ENCODE measurements around the gene TBC1D13. TPM values are rescaled to one million over a fixed set of nuclear protein-coding genes. Genes with fewer than 3 reads are reported as not detected.

Gene TBC1D13
- total and polyA plus RNA-seq, 10 of the 15 experiments (the other 5 are each of a cell fraction or from before 2014, with no cell fraction given) = 3.0 to 23.1 (median 16.5) TPM

DNA sequence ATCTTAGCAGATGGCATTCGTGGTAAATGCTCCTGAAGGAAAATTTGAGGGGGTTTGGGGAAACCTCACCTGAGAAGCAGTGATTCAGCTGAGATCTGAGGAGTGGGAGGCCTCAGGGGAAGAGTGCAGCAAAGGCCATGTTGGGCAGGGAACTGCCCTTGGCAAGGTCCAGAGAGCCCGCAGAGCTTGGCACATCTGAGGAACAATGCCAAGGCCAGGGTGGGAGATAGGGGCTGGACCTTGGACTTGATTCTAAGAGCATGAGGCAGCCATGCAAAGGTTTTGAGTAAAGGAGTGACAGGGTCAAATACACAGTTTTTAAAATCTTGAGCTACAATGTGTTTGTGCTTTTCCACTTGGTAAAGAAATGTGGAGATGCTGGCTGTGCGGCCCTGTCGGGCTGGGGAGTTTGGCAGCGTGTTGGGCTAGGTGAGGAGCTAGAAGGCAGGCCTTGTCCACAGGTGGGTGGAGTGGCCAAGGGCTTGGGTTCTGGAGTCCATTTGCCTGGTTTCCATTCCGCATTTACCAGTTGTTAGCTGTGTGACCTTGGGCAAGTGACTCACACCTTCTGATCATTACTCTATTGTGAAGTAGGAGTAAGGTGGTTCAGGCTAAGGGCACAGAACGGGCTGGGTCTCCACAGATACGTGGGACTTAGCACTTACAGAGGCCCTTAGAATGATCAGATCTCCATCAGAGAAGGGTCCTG, 6.1 kb downstream of the TBC1D13 start:
- Histone ChIP-seq H3K9me3 (replicated peaks; ENCODE audit: control insufficient read depth, insufficient read depth, low read length) (no peaks in the 10 kb centered on the region), H3K4me3 (no peak overlapping the region), H3K4me1 (ENCODE audit: control insufficient read depth, insufficient read depth, low read length) (peaks cover 6% of the 10 kb centered on the region), H3K79me2 (ENCODE audit: control insufficient read depth, insufficient read depth, low read length) (peaks cover 6% of the 10 kb centered on the region), H2AFZ (ENCODE audit: control insufficient read depth, low read depth, low read length) (no peak overlapping the region), H3K4me2 (ENCODE audit: control insufficient read depth, insufficient read depth) (no peak overlapping the region), H3K36me3 (ENCODE audit: control insufficient read depth in 2 of 2, insufficient read depth in 2 of 2, low read length in 1 of 2) (peaks cover 3 to 15% of the 10 kb centered on the region in 2 experiments), H3K9ac (ENCODE audit: control insufficient read depth, insufficient read depth, low read length) (no peak overlapping the region), H3K27ac (ENCODE audit: control insufficient read depth, insufficient read depth) (no peak overlapping the region), H4K20me1 (ENCODE audit: control insufficient read depth, insufficient read depth) (no peaks in the 10 kb centered on the region), H3K27me3 (replicated peaks in 1 of 2; ENCODE audit: control insufficient read depth in 2 of 2, insufficient read depth in 2 of 2, low read length in 1 of 2) (no peaks in the 10 kb centered on the region)
- ChIA-PET POLR2A (interaction anchor here (0.6 to 0.7 kb wide), 2 partner anchors 37 to 106 kb away, joined by 3 to 8 read pairs; partner anchors contain the start of gene SPOUT1), RAD21 (ENCODE audit: unreplicated experiment) (no interaction called here), CTCF (interaction anchor here (1.1 kb wide), 1 partner anchor 25 kb away, joined by 3 read pairs; the partner anchor contains the start of gene ENDOG), SMC1A (ENCODE audit: uncharacterized antibody, unreplicated experiment) (no interaction called here)
- intact Hi-C loops (cut with micrococcal nuclease; ENCODE audit: unreplicated experiment) = no loop called here
- DNase-seq (ENCODE audit: low read depth, low spot score) (no peak), FAIRE-seq (no peak), ATAC-seq (no peak)
- TF ChIP-seq NFYA (IDR thresholded peaks at IDR 0.05; ENCODE audit: borderline replicate concordance, low read depth, low read length) (no peak), IKZF2 (IDR thresholded peaks at IDR 0.05) (no peak), ESRRA (IDR thresholded peaks at IDR 0.05; ENCODE audit: low read length) (no peak), SMAD5 (IDR thresholded peaks at IDR 0.05; ENCODE audit: low read depth) (no peak), SP1 (IDR thresholded peaks at IDR 0.05; ENCODE audit: low read depth, low read length) (no peak), CBFB (IDR thresholded peaks at IDR 0.05; ENCODE audit: low read depth) (no peak), PAX5 (IDR thresholded peaks at IDR 0.05; ENCODE audit: borderline replicate concordance, low read depth, low read length) (no peak), POLR2A (IDR thresholded peaks at IDR 0.05; ENCODE audit: low read depth, low read length) (no peak), GATAD2B (conservative IDR thresholded peaks at IDR 0.05; ENCODE audit: low read depth) (no peak), MYB (IDR thresholded peaks at IDR 0.05; ENCODE audit: borderline replicate concordance, low read depth, low read length) (no peak), JUND (IDR thresholded peaks at IDR 0.05; ENCODE audit: low read depth, low read length) (no peak), RELA (IDR thresholded peaks at IDR 0.05; ENCODE audit: borderline replicate concordance, partially characterized antibody) (no peak), ZBED1 (IDR thresholded peaks at IDR 0.05; ENCODE audit: borderline replicate concordance) (no peak), SRF (IDR thresholded peaks at IDR 0.05; ENCODE audit: low read depth in 2 of 2, low read length in 2 of 2) (no peak), NBN (IDR thresholded peaks at IDR 0.05) (no peak)
- TF ChIP-seq, protein P1, sequence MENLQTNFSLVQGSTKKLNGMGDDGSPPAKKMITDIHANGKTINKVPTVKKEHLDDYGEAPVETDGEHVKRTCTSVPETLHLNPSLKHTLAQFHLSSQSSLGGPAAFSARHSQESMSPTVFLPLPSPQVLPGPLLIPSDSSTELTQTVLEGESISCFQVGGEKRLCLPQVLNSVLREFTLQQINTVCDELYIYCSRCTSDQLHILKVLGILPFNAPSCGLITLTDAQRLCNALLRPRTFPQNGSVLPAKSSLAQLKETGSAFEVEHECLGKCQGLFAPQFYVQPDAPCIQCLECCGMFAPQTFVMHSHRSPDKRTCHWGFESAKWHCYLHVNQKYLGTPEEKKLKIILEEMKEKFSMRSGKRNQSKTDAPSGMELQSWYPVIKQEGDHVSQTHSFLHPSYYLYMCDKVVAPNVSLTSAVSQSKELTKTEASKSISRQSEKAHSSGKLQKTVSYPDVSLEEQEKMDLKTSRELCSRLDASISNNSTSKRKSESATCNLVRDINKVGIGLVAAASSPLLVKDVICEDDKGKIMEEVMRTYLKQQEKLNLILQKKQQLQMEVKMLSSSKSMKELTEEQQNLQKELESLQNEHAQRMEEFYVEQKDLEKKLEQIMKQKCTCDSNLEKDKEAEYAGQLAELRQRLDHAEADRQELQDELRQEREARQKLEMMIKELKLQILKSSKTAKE (IDR thresholded peaks at IDR 0.05; ENCODE audit: low read depth, poor library complexity, severe bottlenecking) = no peak
- TF ChIP-seq, protein P2, sequence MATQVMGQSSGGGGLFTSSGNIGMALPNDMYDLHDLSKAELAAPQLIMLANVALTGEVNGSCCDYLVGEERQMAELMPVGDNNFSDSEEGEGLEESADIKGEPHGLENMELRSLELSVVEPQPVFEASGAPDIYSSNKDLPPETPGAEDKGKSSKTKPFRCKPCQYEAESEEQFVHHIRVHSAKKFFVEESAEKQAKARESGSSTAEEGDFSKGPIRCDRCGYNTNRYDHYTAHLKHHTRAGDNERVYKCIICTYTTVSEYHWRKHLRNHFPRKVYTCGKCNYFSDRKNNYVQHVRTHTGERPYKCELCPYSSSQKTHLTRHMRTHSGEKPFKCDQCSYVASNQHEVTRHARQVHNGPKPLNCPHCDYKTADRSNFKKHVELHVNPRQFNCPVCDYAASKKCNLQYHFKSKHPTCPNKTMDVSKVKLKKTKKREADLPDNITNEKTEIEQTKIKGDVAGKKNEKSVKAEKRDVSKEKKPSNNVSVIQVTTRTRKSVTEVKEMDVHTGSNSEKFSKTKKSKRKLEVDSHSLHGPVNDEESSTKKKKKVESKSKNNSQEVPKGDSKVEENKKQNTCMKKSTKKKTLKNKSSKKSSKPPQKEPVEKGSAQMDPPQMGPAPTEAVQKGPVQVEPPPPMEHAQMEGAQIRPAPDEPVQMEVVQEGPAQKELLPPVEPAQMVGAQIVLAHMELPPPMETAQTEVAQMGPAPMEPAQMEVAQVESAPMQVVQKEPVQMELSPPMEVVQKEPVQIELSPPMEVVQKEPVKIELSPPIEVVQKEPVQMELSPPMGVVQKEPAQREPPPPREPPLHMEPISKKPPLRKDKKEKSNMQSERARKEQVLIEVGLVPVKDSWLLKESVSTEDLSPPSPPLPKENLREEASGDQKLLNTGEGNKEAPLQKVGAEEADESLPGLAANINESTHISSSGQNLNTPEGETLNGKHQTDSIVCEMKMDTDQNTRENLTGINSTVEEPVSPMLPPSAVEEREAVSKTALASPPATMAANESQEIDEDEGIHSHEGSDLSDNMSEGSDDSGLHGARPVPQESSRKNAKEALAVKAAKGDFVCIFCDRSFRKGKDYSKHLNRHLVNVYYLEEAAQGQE (IDR thresholded peaks at IDR 0.05; ENCODE audit: low read depth, low read length) = no peak
- TF ChIP-seq, protein P3, sequence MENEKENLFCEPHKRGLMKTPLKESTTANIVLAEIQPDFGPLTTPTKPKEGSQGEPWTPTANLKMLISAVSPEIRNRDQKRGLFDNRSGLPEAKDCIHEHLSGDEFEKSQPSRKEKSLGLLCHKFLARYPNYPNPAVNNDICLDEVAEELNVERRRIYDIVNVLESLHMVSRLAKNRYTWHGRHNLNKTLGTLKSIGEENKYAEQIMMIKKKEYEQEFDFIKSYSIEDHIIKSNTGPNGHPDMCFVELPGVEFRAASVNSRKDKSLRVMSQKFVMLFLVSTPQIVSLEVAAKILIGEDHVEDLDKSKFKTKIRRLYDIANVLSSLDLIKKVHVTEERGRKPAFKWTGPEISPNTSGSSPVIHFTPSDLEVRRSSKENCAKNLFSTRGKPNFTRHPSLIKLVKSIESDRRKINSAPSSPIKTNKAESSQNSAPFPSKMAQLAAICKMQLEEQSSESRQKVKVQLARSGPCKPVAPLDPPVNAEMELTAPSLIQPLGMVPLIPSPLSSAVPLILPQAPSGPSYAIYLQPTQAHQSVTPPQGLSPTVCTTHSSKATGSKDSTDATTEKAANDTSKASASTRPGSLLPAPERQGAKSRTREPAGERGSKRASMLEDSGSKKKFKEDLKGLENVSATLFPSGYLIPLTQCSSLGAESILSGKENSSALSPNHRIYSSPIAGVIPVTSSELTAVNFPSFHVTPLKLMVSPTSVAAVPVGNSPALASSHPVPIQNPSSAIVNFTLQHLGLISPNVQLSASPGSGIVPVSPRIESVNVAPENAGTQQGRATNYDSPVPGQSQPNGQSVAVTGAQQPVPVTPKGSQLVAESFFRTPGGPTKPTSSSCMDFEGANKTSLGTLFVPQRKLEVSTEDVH (IDR thresholded peaks at IDR 0.05; ENCODE audit: low read depth, partially characterized antibody) = no peak
- in situ Hi-C loops (cut with MboI) = no loop called here
- WGBS (ENCODE audit: insufficient coverage, insufficient replicate concordance, low lambda C conversion rate, missing lambda C conversion rate) = 86% methylated on average over 8 of the region's 8 CpGs
- BruUV-seq (replicated peaks) = no TSS peak
